NCI-H1694 (cell line): ENCODE results near the gene LIPM.

Experiments used
- DNase-seq: peaks from one replicate; lab custom pipeline; 2025; lab: John Stamatoyannopoulos, UW

The LIPM gene

GRCh38 chr10:88838766-88839350 lies 36.3 kb downstream of the LIPM start:
- no peak for DNase-seq

GRCh38 chr10:88840104-88840503 lies 37.6 kb downstream of the LIPM start:
- no peak for DNase-seq

GRCh38 chr10:88840881-88841280 lies 38.4 kb downstream of the LIPM start:
- DNase-seq = no peak

GRCh38 chr10:88841316-88842111 lies 39.0 kb downstream of the LIPM start:
- no peak for DNase-seq

- no peak for DNase-seq
Measured at GRCh38 chr10:88843171-88843570, 40.6 kb downstream of the LIPM start.

- no peak for DNase-seq
Measured at GRCh38 chr10:88848499-88848898, 46.0 kb downstream of the LIPM start.

GRCh38 chr10:88849234-88849633 lies 46.7 kb downstream of the LIPM start:
- no peak for DNase-seq

GRCh38 chr10:88850712-88851111 lies 48.2 kb downstream of the LIPM start:
- no peak for DNase-seq

GRCh38 chr10:88851706-88852105 lies 49.2 kb downstream of the LIPM start, which contains the start of gene ANKRD22:
Gene ANKRD22 (minus strand): TSS chr10:88851844. CDS start chr10:88851607, 237 bp downstream.
- DNase-seq = no peak

GRCh38 chr10:88852327-88852726 lies 49.8 kb downstream of the LIPM start:
- DNase-seq = no peak

GRCh38 chr10:88853155-88853881 lies 50.8 kb downstream of the LIPM start:
- DNase-seq = no peak

GRCh38 chr10:88854684-88855083 lies 52.2 kb downstream of the LIPM start:
- no peak for DNase-seq

GRCh38 chr10:88857831-88858230 lies 55.3 kb downstream of the LIPM start:
- DNase-seq = no peak

GRCh38 chr10:88858491-88858890 lies 56.0 kb downstream of the LIPM start:
- DNase-seq = no peak

- DNase-seq = no peak
Measured at GRCh38 chr10:88861036-88861435, 58.5 kb downstream of the LIPM start.

GRCh38 chr10:88865281-88865876 lies 62.8 kb downstream of the LIPM start:
- DNase-seq = peak; percentile 10

GRCh38 chr10:88866454-88866853 lies 63.9 kb downstream of the LIPM start:
- no peak for DNase-seq

GRCh38 chr10:88870089-88870488 lies 67.6 kb downstream of the LIPM start:
- no peak for DNase-seq
